Osteoblast (primary cell): ENCODE results near the gene SLC22A14. TPM values are rescaled to one million over a fixed set of nuclear protein-coding genes. Genes with fewer than 3 reads are reported as not detected.

Experiments used
- small RNA-seq: library from RNA; depleted of rRNA; stranded (forward); fragments of <200 nt; gene quantifications from one replicate; pipeline ENCODE3, GENCODE V24; 2012
- total RNA-seq: library from RNA; depleted of rRNA; stranded (reverse); fragments of >200 nt; gene quantifications from 2 replicates; pipeline ENCODE4 v1.2.3, GENCODE V29; 2012

The SLC22A14 gene
- total RNA-seq, 1 donor, result 0.36 TPM

Small RNAs within 50 kb of the gene (small RNA-seq; reads per million reads assigned to genes)
- not detected for gene RNU6-235P

Other genes starting within 250 kb of the SLC22A14 start
- gene DLEC1, start 243.1 kb upstream of the SLC22A14 start, total RNA-seq, result under 0.01 and 0.29 TPM in 2 replicates
- 17.4 and 20.0 TPM in 2 replicates for gene ACAA1, start 145.2 kb upstream of the SLC22A14 start, total RNA-seq
- gene MYD88, start 143.6 kb upstream of the SLC22A14 start, total RNA-seq, result 8.7 and 10.3 TPM in 2 replicates
- gene OXSR1, start 116.8 kb upstream of the SLC22A14 start, total RNA-seq, result 44.2 and 50.3 TPM in 2 replicates
- 0.29 and 0.36 TPM in 2 replicates for gene SLC22A13, start 16.5 kb upstream of the SLC22A14 start, total RNA-seq
- gene XYLB, start 64.5 kb downstream of the SLC22A14 start, total RNA-seq, result 10.1 and 12.4 TPM in 2 replicates
- 2.9 and 3.6 TPM in 2 replicates for gene ACVR2B, start 171.6 kb downstream of the SLC22A14 start, total RNA-seq
- gene EXOG, start 214.0 kb downstream of the SLC22A14 start, total RNA-seq, result 14.5 and 20.0 TPM in 2 replicates